Esophagus muscularis mucosa (tissue), 4 donors: Measurements from ENCODE around the gene PROKR2.

Experiments used
- EP300 ChIP-seq: sonication (generic); formaldehyde crosslinking; IDR thresholded peaks from one replicate; pipeline ENCODE4 v1.6.1; 2017; ENCODE audit warnings: antibody characterized with exemption
- POLR2A ChIP-seq: fragments of 450-650 bp; IDR thresholded peaks from one replicate; pipeline ENCODE4 v1.6.1; 2017; ENCODE audit warnings: antibody characterized with exemption, moderate library complexity, mild to moderate bottlenecking, low read depth
- TF ChIP-seq, protein P1 (sequence below), 3 experiments: fragments of 200-600 bp in 2 of 3; fragments of 450-650 bp in 1 of 3; sonication (generic) in 2 of 3; IDR thresholded peaks; one replicate each; pipeline ENCODE4 v1.5.1; 2017 to 2019; ENCODE audit warnings: antibody characterized with exemption in 3 of 3, mild to moderate bottlenecking in 2 of 3, moderate library complexity in 1 of 3

DNA sequence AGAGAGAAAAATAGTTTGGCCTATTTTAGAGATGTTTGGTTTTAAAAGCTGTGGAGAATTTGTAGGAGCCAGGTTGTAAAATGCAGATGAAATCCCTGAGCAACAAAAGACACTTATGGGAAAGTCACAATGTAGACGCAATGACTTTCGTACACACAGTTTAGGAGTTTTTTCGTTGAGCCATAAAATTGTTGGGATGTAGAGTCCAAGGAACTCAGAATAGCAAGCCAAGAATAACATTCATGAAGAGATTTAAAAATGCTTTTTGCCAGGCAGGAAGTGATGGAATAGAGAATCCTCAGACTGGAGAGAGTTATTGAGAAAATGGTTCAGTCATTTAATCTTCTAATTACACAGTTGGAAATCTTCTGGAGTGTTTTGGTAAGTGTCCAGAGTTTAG lies 11.5 kb upstream of the PROKR2 start:
- TF ChIP-seq, protein P1, sequence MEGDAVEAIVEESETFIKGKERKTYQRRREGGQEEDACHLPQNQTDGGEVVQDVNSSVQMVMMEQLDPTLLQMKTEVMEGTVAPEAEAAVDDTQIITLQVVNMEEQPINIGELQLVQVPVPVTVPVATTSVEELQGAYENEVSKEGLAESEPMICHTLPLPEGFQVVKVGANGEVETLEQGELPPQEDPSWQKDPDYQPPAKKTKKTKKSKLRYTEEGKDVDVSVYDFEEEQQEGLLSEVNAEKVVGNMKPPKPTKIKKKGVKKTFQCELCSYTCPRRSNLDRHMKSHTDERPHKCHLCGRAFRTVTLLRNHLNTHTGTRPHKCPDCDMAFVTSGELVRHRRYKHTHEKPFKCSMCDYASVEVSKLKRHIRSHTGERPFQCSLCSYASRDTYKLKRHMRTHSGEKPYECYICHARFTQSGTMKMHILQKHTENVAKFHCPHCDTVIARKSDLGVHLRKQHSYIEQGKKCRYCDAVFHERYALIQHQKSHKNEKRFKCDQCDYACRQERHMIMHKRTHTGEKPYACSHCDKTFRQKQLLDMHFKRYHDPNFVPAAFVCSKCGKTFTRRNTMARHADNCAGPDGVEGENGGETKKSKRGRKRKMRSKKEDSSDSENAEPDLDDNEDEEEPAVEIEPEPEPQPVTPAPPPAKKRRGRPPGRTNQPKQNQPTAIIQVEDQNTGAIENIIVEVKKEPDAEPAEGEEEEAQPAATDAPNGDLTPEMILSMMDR (IDR thresholded peaks at IDR 0.05) = no peak
- TF ChIP-seq EP300 (no peak), POLR2A (no peak)
